Thyroid gland (tissue), 4 donors: ENCODE results near the gene AMPD3.

Experiments
- CTCF ChIP-seq, 6 experiments: fragments of 200-600 bp in 3 of 6; fragments of 450-650 bp in 3 of 6; sonication (generic) in 3 of 6; IDR thresholded peaks; one replicate each; pipeline ENCODE4 v1.5.1; 2016 to 2019; ENCODE audit warnings: antibody characterized with exemption in 6 of 6, mild to moderate bottlenecking in 2 of 6, inconsistent platforms in 1 of 6, moderate library complexity in 1 of 6
- POLR2A ChIP-seq, 2 donors: fragments of 450-650 bp; IDR thresholded peaks; one replicate each; pipeline ENCODE4 v1.6.1; 2017; ENCODE audit warnings: antibody characterized with exemption in 2 of 2, mild to moderate bottlenecking in 2 of 2, moderate library complexity in 1 of 2

DNA sequence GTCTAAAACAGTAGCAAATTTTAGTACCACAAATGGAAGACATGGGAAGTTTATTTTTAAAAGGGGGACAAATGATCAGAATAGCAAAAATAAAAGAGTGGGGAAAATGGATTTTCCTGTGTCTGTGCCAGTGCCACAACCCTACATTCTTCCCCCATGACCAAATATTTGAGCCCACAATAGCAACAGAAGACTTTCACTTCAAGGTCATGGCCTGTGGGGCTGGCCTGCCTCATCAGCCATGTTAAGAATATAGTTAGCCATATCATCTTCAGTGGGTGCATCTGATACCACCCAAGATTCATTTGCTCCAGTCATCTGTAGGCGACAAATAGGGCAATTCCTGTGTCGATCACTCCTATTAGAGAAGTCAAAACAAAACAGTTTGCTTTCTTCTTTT is 59.6 kb downstream of the AMPD3 start:
- TF ChIP-seq CTCF (IDR thresholded peaks at IDR 0.05) (no peak), POLR2A (IDR thresholded peaks at IDR 0.05) (no peak)
